Activated CD8-positive, alpha-beta memory T cell treated with anti-CD3 and anti-CD28 coated beads, Interleukin-2, amount 50 U/mL, for 24 hours (primary cell): Measurements from ENCODE around the gene RAB3IL1.

Experiments used
- DNase-seq: peaks from one replicate; pipeline ENCODE4 v3.0.0-alpha.2; 2020; ENCODE audit errors: extremely low read depth

The RAB3IL1 gene

DNA sequence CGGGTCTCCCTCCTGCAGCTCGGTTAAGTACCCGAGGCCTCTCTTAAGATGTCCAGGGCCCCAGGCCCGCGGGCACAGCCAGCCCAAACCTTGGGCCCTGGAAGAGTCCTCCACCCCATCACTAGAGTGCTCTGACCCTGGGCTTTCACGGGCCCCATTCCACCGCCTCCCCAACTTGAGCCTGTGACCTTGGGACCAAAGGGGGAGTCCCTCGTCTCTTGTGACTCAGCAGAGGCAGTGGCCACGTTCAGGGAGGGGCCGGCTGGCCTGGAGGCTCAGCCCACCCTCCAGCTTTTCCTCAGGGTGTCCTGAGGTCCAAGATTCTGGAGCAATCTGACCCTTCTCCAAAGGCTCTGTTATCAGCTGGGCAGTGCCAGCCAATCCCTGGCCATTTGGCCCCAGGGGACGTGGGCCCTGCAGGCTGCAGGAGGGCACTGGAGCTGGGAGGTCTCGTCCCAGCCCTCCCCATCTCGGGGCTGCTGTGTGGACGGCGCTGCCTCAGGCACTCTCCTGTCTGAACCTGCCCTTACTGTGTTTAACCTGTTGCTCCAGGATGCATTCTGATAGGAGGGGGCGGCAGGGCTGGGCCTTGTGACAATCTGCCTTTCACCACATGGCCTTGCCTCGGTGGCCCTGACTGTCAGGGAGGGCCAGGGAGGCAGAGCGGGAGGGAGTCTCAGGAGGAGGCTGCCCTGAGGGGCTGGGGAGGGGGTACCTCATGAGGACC, 51.0 kb downstream of the RAB3IL1 start:
- no peak for DNase-seq

DNA sequence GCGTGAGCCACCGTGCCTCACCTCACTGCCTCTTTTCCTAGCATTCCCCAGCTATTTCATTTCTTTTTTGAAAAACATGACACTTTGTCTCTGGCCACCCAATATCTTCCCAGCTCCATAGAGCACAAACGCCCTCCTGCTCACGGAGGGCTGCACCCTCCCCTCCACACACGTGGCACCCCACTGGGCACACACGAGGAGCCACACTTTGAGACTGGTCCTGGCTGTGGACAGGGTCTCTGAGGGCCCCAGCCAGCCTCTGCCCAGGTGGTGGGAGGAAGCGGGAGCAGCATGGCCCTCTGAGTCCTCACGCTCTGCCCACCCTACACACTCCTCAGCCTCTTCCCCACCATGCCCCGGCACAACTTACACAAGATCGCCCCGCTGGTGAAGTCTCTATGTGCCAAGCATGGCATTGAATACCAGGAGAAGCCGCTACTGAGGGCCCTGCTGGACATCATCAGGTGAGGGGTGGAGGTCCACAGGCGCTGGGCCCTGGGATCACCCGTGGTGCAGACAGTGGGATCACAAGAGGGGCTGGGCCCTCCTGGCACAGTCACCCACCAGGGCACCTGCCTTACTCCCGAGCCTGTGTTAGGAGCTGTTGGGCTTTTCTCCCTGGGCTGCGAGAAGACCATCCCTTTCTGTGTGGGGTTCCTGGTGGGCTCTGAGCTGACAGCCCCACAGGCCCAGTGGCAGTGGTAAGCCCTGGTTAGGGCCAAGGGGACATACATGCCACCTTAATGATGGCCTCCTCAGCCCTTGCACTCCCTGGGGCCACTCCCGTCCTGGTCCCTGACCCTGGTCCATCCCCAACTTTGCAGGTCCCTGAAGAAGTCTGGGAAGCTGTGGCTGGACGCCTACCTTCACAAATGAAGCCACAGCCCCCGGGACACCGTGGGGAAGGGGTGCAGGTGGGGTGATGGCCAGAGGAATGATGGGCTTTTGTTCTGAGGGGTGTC, 52.3 kb downstream of the RAB3IL1 start:
- DNase-seq, result no peak

DNA sequence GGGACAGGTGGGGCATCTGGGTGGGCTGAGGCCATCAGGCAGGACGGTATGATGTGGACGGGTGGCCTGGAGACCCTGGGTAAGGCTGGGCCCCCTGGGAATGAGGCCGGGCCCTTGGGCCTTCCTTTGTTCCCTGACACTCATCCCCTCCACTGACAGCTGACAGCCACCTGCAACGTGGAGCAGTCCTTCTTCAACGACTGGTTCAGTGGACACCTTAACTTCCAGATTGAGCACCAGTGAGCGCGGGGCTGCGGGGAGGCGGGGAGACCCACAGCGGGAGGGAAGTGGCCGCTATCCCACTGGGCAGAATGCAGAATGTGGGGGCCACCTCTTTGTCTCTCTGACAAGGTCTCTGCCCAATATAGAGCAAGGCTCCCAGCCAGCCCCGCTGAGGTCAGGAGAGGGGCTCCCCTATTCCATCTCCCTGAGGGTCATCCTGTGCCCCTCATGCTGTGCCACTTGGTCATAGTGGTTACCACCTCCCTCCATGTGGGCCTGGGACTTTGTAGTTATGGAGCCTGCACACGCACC, 53.8 kb downstream of the RAB3IL1 start:
- no peak for DNase-seq

DNA sequence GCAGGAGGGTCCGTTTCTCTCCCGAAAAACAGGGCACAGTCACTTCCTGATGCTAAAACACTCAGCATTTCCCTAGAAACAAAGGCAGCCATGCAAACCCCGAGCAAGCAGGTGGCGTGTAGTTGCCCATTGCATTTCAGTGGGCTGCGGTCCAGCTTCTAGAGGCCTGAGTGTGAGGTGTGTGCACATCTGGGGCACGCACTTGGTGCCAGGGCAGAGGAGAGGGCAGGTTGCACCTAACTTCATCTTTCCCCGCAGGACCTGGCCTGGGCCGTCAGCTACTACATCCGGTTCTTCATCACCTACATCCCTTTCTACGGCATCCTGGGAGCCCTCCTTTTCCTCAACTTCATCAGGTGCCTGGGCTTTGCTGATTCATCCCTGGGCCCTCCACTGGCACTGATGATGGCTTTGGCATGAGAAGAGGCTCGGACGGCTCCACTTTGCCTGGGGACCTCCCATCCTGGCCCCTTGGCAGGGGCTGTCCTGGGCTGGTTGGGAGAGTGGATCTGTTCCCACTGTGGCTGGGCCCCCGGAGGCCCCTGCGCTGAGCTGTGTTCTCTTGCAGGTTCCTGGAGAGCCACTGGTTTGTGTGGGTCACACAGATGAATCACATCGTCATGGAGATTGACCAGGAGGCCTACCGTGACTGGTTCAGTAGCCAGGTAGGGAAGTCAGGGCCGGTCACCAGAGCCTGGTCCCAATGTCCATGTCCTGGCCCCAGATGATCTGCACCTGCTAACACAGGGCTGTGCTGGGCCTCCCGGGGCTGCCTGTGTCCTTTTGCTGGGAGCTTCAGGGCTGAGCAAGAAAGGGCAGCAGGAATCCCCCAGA, 54.4 kb downstream of the RAB3IL1 start:
- DNase-seq, result no peak

DNA sequence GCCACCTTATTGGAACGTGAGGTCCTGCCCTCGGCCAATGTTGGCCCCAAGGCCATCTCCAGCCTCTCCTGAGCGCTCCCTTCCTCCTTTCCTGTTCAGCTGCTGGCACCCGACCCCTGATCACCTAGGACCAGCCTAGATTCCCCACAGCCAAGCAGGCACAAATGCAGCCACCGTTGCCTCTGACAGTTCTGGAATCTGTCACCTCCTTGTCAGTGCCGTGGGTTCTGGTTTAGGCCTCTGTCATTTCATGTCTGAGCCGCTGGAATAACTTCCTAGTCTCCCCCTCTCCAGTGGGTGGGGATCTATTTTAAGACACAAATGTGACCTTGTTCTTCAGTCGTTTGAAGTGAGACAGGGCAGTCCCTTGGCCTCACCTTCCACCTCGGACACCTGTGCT, 55.7 kb downstream of the RAB3IL1 start:
- DNase-seq, result no peak

DNA sequence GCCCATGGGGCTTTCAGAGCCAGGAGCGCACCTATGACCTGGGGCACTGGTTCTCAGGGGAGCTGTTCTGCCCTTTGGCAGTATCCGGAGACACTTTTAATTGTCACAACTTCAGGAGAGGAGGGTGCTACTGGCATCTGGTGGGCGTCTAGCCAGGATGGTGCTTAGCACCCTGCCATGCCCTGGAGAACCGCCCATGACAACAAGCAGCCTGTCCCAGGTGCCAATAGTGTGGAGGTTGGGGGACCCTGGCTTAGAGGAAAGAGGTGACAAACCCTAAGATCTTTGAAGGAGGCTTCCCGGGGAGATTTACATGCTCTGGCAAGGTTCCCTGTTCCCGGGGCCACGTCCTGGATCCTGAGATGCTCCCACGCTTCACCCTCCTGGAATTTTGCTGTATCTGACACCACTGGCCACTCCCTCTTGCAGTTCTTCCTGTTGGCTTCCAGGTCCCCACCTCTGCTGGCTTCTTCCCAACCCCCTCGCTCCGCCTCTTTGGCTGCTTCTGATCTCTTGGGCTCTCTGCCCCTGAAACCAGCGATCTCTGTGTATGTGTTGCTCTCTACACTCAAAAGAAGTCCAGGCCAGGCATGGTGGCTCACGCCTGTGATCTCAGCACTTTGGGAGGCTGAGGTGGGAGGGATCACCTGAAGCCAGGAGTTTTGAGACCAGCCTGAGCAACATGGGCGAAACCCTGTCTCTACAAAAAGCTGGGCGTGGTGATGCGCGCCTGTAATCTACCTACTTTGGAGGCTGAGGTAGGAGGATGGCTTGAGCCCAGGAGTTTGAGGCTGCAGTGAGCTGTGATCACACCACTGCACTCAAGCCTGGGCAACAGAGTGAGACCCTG, 57.1 kb downstream of the RAB3IL1 start:
- DNase-seq, result no peak

DNA sequence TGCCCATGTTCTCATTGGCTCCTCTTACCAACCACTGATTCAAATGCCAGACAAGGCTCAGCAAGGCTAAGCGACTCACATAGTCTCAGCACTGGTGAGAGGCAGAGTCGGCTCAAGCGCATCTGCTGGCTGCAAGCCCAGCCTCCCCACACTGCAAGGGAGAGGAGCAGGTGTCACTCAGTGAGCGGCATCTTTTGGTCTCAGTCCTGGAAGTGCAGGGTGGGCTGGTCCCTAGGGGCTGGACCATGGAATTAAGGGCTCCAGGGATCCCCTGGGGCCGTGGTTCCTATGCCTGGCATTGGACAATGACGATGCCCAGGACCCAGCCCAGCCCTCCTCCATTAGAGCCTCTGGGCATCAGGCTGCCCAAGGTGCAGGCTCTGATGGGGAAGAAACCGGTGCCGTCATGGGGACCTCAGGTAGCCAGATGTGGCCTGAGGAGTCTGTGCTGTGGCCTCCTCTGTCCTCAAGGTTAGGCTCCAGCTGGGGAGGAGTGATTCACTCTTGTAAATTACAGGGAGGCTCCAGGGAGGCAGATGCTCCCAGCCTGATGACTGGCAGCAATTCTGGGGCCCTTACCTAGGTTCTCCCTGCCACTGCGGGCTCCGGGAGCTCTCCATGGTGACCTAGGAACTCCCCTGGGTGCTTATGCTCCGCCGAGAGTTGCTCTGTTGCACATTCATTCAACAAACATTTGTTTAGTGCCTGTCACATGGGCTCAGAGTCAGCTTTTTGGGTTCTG, 61.3 kb downstream of the RAB3IL1 start:
- DNase-seq, result no peak

DNA sequence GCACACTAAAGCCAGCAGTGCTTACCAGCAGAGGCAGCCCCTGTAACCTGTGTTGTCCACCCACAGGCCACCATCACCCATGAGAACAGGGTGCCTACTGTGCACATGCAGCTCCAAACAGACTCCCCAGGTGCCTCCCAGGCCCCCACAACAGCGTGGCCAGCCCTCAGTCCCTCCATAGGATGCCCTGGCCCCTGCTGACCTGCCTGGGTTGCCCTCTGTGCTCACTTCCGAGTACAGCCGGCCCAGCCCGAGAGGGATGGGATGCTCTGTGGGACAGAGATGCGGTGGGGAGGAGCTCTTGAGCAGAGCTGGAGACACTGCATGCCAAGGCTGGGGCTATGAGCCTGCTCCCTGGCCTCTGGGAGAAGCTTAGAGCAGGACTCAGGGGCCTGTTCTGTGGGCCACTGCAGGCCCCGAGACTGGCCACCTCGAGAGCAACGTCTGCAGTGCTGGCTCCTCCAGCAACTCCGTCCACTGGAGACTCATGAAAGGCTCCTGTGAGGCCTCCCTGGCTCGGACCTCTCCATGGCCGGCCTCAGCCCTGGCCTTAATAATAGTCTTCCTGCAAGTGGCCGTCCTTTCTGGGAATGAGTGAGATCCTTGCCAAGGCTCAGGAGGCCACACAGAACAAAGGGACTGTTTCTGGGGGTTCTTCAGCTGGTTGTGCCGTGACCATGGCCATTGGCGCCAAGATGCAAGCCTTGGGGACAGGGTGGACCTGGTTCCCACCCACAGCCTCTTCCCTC, 62.2 kb downstream of the RAB3IL1 start:
- no peak for DNase-seq

DNA sequence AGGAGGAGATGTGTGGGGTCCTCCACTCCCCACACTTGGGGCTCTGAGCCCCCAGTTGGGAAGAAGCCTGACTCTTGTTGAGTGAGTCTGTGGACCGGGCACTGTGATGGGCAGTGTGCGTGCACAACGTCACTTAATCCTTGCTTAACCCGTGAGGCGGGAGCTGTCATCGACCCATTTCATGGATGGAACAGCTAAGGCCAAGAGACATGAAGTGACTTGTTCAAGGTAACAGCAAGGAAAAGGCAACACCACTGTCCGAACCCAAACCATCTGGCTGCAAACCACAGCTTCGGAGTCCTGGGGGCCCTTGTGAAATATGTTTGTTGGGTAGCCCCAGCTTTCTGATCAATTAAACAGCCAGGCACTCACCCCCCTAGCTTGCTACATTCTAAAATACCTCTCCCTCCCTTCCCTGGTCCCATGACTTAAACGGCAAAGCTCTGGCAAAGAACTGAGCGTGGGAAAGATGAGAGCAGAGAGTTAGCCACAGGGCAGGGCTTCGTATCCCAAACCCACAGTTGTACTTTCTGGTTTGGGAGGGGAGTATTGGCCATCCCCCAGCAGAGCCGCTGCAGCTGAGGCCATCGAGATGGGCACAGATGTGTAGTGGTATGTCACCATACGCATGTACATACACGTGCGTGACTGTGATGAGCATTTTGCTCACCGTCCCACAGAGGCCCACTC, 63.0 kb downstream of the RAB3IL1 start:
- DNase-seq, result no peak

DNA sequence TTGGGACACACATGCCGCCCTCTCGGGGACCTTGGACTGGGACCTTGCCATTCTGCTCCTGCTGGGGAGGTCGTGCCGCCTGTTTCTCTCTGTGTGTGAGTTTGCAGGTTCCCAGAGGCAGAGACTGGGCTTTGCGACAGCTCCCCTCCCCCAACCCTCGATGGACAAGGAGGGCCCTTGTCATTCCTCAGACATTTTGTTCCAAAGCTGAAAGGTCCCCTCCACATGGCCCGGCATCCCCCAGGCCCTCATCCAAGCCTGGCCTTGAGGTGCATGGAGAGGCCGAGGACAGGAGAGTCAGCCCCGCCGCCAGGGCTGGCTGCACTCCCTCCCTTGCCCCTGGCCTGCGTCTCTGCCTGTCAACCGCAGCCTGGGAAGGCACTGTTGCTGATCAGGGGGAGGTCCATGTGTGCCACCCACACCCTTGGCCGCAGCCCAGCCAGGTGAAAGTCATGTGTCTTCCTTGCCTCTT, 63.6 kb downstream of the RAB3IL1 start:
- DNase-seq, result no peak

DNA sequence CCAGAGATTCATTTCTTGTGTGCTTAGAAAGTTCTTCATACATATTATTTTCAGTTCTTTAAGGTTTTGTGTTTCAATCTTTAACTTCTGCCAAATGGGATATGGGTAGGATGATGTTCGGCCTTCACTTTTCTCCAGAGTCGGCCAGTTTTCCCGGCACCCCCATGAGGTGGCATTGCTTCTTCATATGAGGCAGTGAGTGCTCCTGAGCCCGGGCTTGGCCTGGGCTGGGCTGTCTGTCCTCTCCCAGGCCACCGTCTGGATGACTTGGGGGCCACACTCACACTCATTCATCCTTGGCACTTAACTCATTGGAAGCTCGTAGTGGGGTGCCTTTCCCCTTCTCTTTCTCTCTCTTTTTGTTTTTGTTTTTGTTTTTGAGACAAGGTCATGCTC, 65.5 kb downstream of the RAB3IL1 start:
- no peak for DNase-seq

DNA sequence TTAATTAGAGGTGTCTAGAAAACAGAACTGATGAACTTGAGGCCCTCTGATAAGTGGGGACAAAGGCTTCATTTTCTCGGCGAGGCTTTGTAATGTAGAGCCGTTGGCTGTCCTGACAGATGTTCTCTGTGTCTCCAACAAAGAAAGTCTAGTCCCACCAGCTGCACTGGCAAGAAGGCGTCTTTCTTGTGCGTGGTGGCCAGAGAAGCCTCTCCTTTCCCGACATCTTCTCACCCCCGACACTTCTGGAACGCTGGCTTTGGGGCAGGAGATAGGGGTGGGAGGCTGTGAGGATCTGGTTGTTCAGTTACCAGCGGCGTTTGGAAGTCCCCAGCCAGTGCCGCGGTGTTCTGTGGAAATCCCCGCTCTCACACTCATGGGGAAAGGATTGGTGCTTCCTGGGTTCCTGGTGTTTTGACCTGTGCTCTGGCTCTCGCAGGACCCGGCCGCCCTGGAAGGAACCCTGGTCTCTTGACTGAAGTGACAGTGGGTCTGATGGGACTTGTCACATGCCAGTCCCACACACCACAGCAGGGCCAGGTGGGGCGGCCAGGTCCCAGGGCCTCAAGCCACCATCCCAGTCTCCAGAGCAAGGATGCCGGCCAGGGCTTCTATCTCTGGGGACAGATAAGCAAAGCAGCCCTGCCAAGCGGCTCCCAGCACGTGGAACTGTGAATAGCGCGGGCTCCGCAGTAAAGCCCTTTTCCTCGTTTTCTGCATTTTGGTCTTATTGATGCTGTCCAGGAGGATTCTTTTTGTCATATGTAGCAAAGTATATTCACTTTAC, 66.1 kb downstream of the RAB3IL1 start:
- no peak for DNase-seq

DNA sequence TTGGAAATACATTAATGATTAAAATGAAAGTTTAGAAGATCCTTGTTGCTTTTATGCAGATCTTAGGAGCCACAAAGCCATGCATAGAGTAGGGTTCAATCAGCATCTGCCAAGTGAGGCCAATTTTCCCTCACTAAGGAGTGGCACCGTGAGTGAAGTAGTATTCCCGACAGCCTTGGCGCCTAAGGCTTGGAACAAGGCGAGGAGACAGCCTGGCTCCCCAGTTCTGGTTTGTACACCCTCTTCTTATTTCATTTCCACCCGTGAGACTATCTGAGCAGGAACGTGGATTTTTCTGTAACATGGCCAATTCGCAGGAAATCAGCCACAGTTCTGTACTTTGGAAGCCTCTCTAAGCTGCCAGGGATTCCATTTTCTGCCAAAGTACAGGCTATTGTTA, 66.7 kb downstream of the RAB3IL1 start:
- DNase-seq, result no peak

DNA sequence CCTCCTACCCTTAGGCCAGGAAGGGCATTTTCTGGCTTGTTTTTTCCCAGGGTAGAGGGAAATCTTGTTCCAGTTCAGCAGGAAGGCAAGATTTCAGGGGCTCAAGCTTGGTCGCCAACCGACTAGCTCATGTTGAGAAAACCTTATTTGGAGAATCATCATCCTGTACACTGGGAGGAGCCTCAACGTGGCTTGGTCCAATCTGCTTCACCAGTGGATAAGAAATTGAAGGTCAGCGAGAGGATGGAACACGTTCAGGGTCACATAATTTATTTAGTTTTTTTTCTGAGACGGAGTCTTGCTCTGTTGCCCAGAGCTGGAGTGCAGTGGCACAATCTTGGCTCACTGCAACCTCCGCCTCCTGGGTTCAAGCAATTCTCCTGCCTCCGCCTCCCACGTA, 68.7 kb downstream of the RAB3IL1 start:
- DNase-seq, result no peak

DNA sequence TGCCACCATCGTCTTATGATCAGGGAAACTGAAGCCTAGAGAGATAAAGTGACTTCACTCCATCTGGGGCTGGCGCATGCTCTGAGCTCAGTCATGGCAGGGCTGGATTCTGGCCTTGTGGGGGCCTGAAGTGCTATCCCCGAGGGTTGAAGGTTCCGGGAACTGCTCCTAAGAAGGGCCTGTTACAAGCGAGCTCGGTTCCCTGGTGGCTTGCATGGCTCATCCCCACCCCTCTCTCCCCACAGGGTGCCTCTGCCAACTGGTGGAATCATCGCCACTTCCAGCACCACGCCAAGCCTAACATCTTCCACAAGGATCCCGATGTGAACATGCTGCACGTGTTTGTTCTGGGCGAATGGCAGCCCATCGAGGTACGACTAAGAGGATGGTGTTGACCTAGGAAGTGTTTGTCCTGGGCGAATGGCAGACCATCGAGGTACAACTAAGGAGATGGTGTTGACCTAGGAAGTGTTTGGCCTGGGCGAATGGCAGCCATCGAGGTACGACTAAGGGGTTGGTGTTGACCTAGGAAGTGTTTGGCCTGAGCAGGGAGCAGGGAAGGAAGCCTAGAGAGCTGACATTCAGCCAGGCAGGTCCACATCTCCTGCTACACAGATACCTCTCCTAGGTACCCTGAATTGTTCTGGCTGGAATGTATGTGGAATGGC, 69.3 kb downstream of the RAB3IL1 start:
- DNase-seq, result no peak
